HepG2 (cell line): Measurements from ENCODE around the gene PRUNE1. TPM values are rescaled to one million over a fixed set of nuclear protein-coding genes. Genes with fewer than 3 reads are reported as not detected.

Source experiments
- BRD4 ChIP-seq: sonication (generic); formaldehyde crosslinking; IDR thresholded peaks from 2 replicates; pipeline ENCODE4 v1.4.0; 2020; ENCODE audit warnings: missing genetic modification reagents
- MIER3 ChIP-seq: IDR thresholded peaks from 2 replicates; pipeline ENCODE4 v1.6.1; 2016; ENCODE audit warnings: missing compliant biosample characterization, borderline replicate concordance
- RBFOX2 ChIP-seq: fragments of 200-400 bp; formaldehyde crosslinking; IDR thresholded peaks from 2 replicates; pipeline ENCODE4 v1.6.1; 2017; ENCODE audit warnings: low read depth, mild to moderate bottlenecking, low read length
- SIN3A ChIP-seq: IDR thresholded peaks from 2 replicates; pipeline ENCODE4 v1.6.1; 2011; ENCODE audit warnings: low read depth, mild to moderate bottlenecking, control low read depth, low read length, borderline replicate concordance
- SP2 ChIP-seq: sonication (generic); formaldehyde crosslinking; IDR thresholded peaks from 2 replicates; pipeline ENCODE4 v1.5.1; 2020; ENCODE audit warnings: mild to moderate bottlenecking, missing genetic modification reagents
- ZNF331 ChIP-seq: sonication (generic); formaldehyde crosslinking; IDR thresholded peaks from 2 replicates; pipeline ENCODE4 v1.4.0; 2020; ENCODE audit warnings: missing genetic modification reagents
- polyA plus RNA-seq, 8 experiments: library from polyadenylated mRNA; depleted of rRNA in 3 of 8; stranded (reverse) in 7 of 8; unstranded in 1 of 8; fragments of >200 nt; fragmentation: Illumina TruSeq in 4 of 8; extraction: Trizol in 4 of 8; gene quantifications; 2 replicates each; pipeline versions ENCODE4 v1.2.1 to v1.2.3, GENCODE V29; 2011 to 2016; ENCODE audit warnings: low read depth in 4 of 8, missing spikeins in 1 of 8, mixed read lengths in 1 of 8; ENCODE audit not compliant: insufficient read depth in 1 of 8
- total RNA-seq, 5 experiments: library from RNA; depleted of rRNA; stranded (reverse); fragments of >200 nt; fragmentation: Illumina TruSeq; extraction: Trizol; gene quantifications; 2 replicates each; pipeline ENCODE4 v1.2.3, GENCODE V29; 2016; ENCODE audit warnings: low read depth in 1 of 5
- TF ChIP-seq, protein P1 (sequence below), 2 experiments: sonication (generic) in 1 of 2; formaldehyde crosslinking in 1 of 2; IDR thresholded peaks; 2 replicates each; pipeline versions ENCODE4 v1.4.0 to v1.6.1; 2016 to 2020; ENCODE audit warnings: borderline replicate concordance in 1 of 2, low read depth in 1 of 2, mild to moderate bottlenecking in 1 of 2, missing genetic modification reagents in 1 of 2
- TF ChIP-seq, protein P2 (sequence below): sonication (generic); formaldehyde crosslinking; IDR thresholded peaks from 2 replicates; pipeline ENCODE4 v1.5.0; 2020; ENCODE audit warnings: mild to moderate bottlenecking, missing genetic modification reagents, borderline replicate concordance
- TF ChIP-seq, protein P3 (sequence below): sonication (generic); formaldehyde crosslinking; IDR thresholded peaks from 2 replicates; pipeline ENCODE4 v1.8.0; 2022; ENCODE audit warnings: low read depth, missing genetic modification reagents
- TF ChIP-seq, protein P4 (sequence below): sonication (generic); formaldehyde crosslinking; IDR thresholded peaks from 2 replicates; pipeline ENCODE4 v1.5.0; 2020; ENCODE audit warnings: mild to moderate bottlenecking, low read depth, missing genetic modification reagents, borderline replicate concordance

The PRUNE1 gene
- total and polyA plus RNA-seq, 2 of the 13 experiments (the other 11 are each of a cell fraction or from before 2014, with no cell fraction given), result 19.0 to 31.9 TPM

DNA sequence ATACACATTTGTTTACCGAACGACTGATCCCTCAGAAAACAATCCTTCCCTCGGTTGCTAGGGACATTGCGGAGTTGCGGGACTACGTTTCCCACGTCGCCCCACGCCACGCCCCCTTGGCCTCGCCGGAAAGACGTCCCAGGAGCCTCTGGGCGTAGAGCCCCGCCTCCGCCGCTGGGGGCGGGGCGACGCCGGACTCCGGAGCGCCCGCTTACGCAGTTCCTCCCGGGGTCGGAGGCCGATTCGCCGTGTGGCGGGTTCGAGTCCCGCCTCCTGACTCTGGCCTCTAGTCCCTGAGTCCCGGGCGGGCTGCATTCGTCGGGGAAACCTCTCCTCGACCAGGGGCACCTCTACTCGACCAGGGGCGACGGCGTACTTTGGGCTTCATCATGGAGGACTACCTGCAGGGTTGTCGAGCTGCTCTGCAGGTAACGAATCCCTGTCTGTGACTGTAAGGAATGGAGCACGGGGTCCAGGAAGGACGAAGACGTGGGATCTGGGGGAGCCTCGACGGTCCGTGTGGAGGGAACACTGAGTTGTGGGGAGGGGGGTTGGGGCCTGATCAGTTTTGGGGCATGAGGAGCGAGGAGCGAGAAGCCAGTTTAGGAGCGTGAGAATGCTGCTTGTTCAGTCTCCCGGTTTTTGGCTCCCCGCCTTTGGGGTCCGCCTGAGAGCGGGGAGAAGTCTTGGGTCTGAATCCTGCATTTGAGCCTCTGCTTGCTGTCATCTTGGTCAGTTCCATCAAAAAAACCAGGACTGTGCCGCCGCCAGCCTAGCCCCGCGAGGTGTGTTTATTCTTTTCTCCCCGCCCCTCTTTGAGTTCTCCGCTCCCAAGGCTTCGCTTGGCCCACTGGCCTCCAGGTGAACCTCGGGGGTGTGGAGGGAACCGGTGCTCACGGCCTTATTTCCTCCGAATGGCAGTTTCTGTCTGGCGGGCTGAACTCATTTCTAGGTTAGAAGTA lies at the start of gene PRUNE1 (continued):
- TF ChIP-seq, protein P1, sequence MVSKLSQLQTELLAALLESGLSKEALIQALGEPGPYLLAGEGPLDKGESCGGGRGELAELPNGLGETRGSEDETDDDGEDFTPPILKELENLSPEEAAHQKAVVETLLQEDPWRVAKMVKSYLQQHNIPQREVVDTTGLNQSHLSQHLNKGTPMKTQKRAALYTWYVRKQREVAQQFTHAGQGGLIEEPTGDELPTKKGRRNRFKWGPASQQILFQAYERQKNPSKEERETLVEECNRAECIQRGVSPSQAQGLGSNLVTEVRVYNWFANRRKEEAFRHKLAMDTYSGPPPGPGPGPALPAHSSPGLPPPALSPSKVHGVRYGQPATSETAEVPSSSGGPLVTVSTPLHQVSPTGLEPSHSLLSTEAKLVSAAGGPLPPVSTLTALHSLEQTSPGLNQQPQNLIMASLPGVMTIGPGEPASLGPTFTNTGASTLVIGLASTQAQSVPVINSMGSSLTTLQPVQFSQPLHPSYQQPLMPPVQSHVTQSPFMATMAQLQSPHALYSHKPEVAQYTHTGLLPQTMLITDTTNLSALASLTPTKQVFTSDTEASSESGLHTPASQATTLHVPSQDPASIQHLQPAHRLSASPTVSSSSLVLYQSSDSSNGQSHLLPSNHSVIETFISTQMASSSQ (IDR thresholded peaks at IDR 0.05; ENCODE audit: low read depth), result no peak
- TF ChIP-seq, protein P1 (CRISPR knock-in tag; IDR thresholded peaks at IDR 0.05; ENCODE audit: borderline replicate concordance), result no peak; the same call in 1 of the 2 replicates
- TF ChIP-seq, protein P2, sequence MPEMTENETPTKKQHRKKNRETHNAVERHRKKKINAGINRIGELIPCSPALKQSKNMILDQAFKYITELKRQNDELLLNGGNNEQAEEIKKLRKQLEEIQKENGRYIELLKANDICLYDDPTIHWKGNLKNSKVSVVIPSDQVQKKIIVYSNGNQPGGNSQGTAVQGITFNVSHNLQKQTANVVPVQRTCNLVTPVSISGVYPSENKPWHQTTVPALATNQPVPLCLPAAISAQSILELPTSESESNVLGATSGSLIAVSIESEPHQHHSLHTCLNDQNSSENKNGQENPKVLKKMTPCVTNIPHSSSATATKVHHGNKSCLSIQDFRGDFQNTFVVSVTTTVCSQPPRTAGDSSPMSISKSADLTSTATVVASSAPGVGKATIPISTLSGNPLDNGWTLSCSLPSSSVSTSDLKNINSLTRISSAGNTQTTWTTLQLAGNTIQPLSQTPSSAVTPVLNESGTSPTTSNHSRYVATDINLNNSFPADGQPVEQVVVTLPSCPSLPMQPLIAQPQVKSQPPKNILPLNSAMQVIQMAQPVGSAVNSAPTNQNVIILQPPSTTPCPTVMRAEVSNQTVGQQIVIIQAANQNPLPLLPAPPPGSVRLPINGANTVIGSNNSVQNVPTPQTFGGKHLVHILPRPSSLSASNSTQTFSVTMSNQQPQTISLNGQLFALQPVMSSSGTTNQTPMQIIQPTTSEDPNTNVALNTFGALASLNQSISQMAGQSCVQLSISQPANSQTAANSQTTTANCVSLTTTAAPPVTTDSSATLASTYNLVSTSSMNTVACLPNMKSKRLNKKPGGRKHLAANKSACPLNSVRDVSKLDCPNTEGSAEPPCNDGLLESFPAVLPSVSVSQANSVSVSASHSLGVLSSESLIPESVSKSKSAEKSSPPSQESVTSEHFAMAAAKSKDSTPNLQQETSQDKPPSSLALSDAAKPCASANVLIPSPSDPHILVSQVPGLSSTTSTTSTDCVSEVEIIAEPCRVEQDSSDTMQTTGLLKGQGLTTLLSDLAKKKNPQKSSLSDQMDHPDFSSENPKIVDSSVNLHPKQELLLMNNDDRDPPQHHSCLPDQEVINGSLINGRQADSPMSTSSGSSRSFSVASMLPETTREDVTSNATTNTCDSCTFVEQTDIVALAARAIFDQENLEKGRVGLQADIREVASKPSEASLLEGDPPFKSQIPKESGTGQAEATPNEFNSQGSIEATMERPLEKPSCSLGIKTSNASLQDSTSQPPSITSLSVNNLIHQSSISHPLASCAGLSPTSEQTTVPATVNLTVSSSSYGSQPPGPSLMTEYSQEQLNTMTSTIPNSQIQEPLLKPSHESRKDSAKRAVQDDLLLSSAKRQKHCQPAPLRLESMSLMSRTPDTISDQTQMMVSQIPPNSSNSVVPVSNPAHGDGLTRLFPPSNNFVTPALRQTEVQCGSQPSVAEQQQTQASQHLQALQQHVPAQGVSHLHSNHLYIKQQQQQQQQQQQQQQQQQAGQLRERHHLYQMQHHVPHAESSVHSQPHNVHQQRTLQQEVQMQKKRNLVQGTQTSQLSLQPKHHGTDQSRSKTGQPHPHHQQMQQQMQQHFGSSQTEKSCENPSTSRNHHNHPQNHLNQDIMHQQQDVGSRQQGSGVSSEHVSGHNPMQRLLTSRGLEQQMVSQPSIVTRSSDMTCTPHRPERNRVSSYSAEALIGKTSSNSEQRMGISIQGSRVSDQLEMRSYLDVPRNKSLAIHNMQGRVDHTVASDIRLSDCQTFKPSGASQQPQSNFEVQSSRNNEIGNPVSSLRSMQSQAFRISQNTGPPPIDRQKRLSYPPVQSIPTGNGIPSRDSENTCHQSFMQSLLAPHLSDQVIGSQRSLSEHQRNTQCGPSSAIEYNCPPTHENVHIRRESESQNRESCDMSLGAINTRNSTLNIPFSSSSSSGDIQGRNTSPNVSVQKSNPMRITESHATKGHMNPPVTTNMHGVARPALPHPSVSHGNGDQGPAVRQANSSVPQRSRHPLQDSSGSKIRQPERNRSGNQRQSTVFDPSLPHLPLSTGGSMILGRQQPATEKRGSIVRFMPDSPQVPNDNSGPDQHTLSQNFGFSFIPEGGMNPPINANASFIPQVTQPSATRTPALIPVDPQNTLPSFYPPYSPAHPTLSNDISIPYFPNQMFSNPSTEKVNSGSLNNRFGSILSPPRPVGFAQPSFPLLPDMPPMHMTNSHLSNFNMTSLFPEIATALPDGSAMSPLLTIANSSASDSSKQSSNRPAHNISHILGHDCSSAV (CRISPR knock-in tag), result no peak
- TF ChIP-seq, protein P3, sequence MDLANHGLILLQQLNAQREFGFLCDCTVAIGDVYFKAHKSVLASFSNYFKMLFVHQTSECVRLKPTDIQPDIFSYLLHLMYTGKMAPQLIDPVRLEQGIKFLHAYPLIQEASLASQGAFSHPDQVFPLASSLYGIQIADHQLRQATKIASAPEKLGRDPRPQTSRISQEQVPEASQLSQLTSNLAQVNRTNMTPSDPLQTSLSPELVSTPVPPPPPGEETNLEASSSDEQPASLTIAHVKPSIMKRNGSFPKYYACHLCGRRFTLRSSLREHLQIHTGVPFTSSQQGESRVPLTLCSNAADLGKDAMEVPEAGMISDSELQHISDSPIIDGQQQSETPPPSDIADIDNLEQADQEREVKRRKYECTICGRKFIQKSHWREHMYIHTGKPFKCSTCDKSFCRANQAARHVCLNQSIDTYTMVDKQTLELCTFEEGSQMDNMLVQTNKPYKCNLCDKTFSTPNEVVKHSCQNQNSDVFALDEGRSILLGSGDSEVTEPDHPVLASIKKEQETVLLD (CRISPR knock-in tag), result no peak
- TF ChIP-seq BRD4 (CRISPR knock-in tag) (0 out of 2 replicates have a peak, but pooled peaks have one; percentile 69), ZNF331 (CRISPR knock-in tag) (no peak), SP2 (CRISPR knock-in tag) (no peak), MIER3 (CRISPR knock-in tag) (no peak), SIN3A (peak; percentile 42; the same call in 1 of the 2 replicates), RBFOX2 (peak; percentile 82)
- TF ChIP-seq, protein P4, sequence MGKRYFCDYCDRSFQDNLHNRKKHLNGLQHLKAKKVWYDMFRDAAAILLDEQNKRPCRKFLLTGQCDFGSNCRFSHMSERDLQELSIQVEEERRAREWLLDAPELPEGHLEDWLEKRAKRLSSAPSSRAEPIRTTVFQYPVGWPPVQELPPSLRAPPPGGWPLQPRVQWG (CRISPR knock-in tag), result no peak
